BE2C (cell line): ENCODE results near the gene SLC25A13.

ENCODE experiments used
- DNase-seq: peaks from one replicate; pipeline ENCODE4 v3.0.0-alpha.2; 2020
- H3K27me3 ChIP-seq: fragments of 250-450 bp; sonication (Bioruptor Pico); 2 replicates; pipeline ENCODE4 v1.5.1; 2020; ENCODE audit warnings: mild to moderate bottlenecking
- H3K36me3 ChIP-seq: fragments of 250-450 bp; sonication (Bioruptor Pico); 2 replicates; pipeline ENCODE4 v1.5.1; 2020; ENCODE audit warnings: mild to moderate bottlenecking
- H3K4me1 ChIP-seq: fragments of 250-450 bp; sonication (Bioruptor Pico); 2 replicates; pipeline ENCODE4 v1.5.1; 2020
- H3K4me3 ChIP-seq: 2 replicates; pipeline ENCODE4 v1.5.1; 2011; ENCODE audit warnings: low read depth, low read length
- H3K9me3 ChIP-seq: fragments of 250-450 bp; sonication (Bioruptor Pico); 2 replicates; pipeline ENCODE4 v1.5.1; 2020
- CTCF ChIP-seq: IDR thresholded peaks from 2 replicates; pipeline ENCODE4 v1.5.1; 2012; ENCODE audit warnings: mild to moderate bottlenecking, low read depth, low read length

SLC25A13 gene

GRCh38 chr7:96187735-96188134 lies 134.2 kb downstream of the SLC25A13 start:
- H3K27me3 ChIP-seq = no peaks in the 10 kb centered on the region
- H3K4me1 ChIP-seq = no peaks in the 10 kb centered on the region
- peaks cover 11% of the 10 kb centered on the region for H3K36me3 ChIP-seq
- no peak for TF ChIP-seq CTCF
- no peaks in the 10 kb centered on the region for H3K9me3 ChIP-seq
- H3K4me3 ChIP-seq = no peak overlapping the region
- DNase-seq = no peak

- Histone ChIP-seq H3K4me3 (no peak overlapping the region), H3K9me3 (no peaks in the 10 kb centered on the region), H3K4me1 (no peaks in the 10 kb centered on the region), H3K27me3 (no peaks in the 10 kb centered on the region), H3K36me3 (peaks cover 13% of the 10 kb centered on the region)
- no peak for TF ChIP-seq CTCF
- DNase-seq = no peak
Measured at GRCh38 chr7:96184783-96185182, 137.1 kb downstream of the SLC25A13 start.

- TF ChIP-seq CTCF = no peak
- Histone ChIP-seq H3K36me3 (peaks cover 13% of the 10 kb centered on the region), H3K27me3 (no peaks in the 10 kb centered on the region), H3K9me3 (no peaks in the 10 kb centered on the region), H3K4me1 (peaks cover 4% of the 10 kb centered on the region; the same call in 1 of the 2 replicates), H3K4me3 (no peak overlapping the region)
- no peak for DNase-seq
Measured at GRCh38 chr7:96183163-96183670, 138.7 kb downstream of the SLC25A13 start.

GRCh38 chr7:96182424-96183158 lies 139.3 kb downstream of the SLC25A13 start:
- H3K36me3 ChIP-seq = peaks cover 13% of the 10 kb centered on the region
- DNase-seq = no peak
- H3K27me3 ChIP-seq = no peaks in the 10 kb centered on the region
- H3K4me1 ChIP-seq = peaks cover 4% of the 10 kb centered on the region; the same call in 1 of the 2 replicates
- no peak overlapping the region for H3K4me3 ChIP-seq
- H3K9me3 ChIP-seq = no peaks in the 10 kb centered on the region
- TF ChIP-seq CTCF = no peak

- peaks cover 4% of the 10 kb centered on the region; the same call in 1 of the 2 replicates for H3K4me1 ChIP-seq
- peaks cover 13% of the 10 kb centered on the region for H3K36me3 ChIP-seq
- H3K27me3 ChIP-seq = no peaks in the 10 kb centered on the region
- no peak for TF ChIP-seq CTCF
- no peak overlapping the region for H3K4me3 ChIP-seq
- no peaks in the 10 kb centered on the region for H3K9me3 ChIP-seq
- DNase-seq = no peak
Measured at GRCh38 chr7:96181174-96181573, 140.7 kb downstream of the SLC25A13 start.

GRCh38 chr7:96179837-96180236 lies 142.1 kb downstream of the SLC25A13 start:
- Histone ChIP-seq H3K4me1 (peaks cover 4% of the 10 kb centered on the region; the same call in 1 of the 2 replicates), H3K27me3 (no peaks in the 10 kb centered on the region), H3K9me3 (no peaks in the 10 kb centered on the region), H3K4me3 (no peak overlapping the region), H3K36me3 (peaks cover 13% of the 10 kb centered on the region)
- no peak for TF ChIP-seq CTCF
- DNase-seq = no peak
